Hepatocyte (in vitro differentiated cells): Measurements from ENCODE around the gene TRIML2.

Experiments used
- EZH2 ChIP-seq: fragments of 200-600 bp; sonication (generic); IDR thresholded peaks from 2 replicates; pipeline ENCODE4 v1.6.1; 2016; ENCODE audit warnings: antibody characterized with exemption, mild to moderate bottlenecking, borderline replicate concordance
- EZH2phosphoT487 ChIP-seq: fragments of 200-600 bp; sonication (generic); IDR thresholded peaks from one replicate; pipeline ENCODE4 v1.6.1; 2018; ENCODE audit warnings: antibody characterized with exemption, mild to moderate bottlenecking, low read depth, moderate library complexity; ENCODE audit not compliant: unreplicated experiment, severe bottlenecking
- TF ChIP-seq, protein P1 (sequence below): fragments of 200-600 bp; sonication (generic); IDR thresholded peaks from 2 replicates; pipeline ENCODE4 v1.5.1; 2016; ENCODE audit warnings: antibody characterized with exemption, mild to moderate bottlenecking; ENCODE audit not compliant: poor library complexity

GRCh38 chr4:188042191-188042590 lies 67.2 kb downstream of the TRIML2 start:
- TF ChIP-seq, protein P1, sequence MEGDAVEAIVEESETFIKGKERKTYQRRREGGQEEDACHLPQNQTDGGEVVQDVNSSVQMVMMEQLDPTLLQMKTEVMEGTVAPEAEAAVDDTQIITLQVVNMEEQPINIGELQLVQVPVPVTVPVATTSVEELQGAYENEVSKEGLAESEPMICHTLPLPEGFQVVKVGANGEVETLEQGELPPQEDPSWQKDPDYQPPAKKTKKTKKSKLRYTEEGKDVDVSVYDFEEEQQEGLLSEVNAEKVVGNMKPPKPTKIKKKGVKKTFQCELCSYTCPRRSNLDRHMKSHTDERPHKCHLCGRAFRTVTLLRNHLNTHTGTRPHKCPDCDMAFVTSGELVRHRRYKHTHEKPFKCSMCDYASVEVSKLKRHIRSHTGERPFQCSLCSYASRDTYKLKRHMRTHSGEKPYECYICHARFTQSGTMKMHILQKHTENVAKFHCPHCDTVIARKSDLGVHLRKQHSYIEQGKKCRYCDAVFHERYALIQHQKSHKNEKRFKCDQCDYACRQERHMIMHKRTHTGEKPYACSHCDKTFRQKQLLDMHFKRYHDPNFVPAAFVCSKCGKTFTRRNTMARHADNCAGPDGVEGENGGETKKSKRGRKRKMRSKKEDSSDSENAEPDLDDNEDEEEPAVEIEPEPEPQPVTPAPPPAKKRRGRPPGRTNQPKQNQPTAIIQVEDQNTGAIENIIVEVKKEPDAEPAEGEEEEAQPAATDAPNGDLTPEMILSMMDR: no peak
- TF ChIP-seq EZH2 (no peak), EZH2phosphoT487 (no peak)
